Neural cell (in vitro differentiated cells): ENCODE data around the gene SERPINB5. TPM values are rescaled to one million over a fixed set of nuclear protein-coding genes. Genes with fewer than 3 reads are reported as not detected.

Source experiments
- H2AFZ ChIP-seq: fragments of 200-600, 300-800 bp; sonication (generic), shearing (Covaris generic); 2 replicates; pipeline ENCODE4 v1.6.0; 2014; ENCODE audit warnings: low read depth, mild to moderate bottlenecking, antibody characterized with exemption, low read length, moderate library complexity
- H3F3A ChIP-seq: fragments of 200-600 bp; shearing (Covaris generic); 2 replicates; pipeline ENCODE4 v1.6.1; 2016; ENCODE audit warnings: mild to moderate bottlenecking, moderate library complexity, mixed read lengths, antibody characterized with exemption, low read length; ENCODE audit not compliant: insufficient read depth, poor library complexity, severe bottlenecking
- H3K27ac ChIP-seq: fragments of 200-600, 300-800 bp; sonication (generic), shearing (Covaris generic); 2 replicates; pipeline ENCODE4 v1.5.1; 2014; ENCODE audit warnings: mild to moderate bottlenecking, low read length, moderate library complexity
- H3K27me3 ChIP-seq: fragments of 300-800, 200-600 bp; sonication (generic), shearing (Covaris generic); 2 replicates; pipeline ENCODE4 v1.6.0; 2014; ENCODE audit warnings: mild to moderate bottlenecking, low read depth, low read length, moderate library complexity; ENCODE audit not compliant: insufficient read depth
- H3K36me3 ChIP-seq: fragments of 300-800, 200-600 bp; sonication (generic), shearing (Covaris generic); 2 replicates; pipeline ENCODE4 v1.5.1; 2014; ENCODE audit warnings: mild to moderate bottlenecking, antibody characterized with exemption, low read length, moderate library complexity; ENCODE audit not compliant: insufficient read depth
- H3K4me2 ChIP-seq: fragments of 300-800, 200-600 bp; sonication (generic), shearing (Covaris generic); 2 replicates; pipeline ENCODE4 v1.6.0; 2014; ENCODE audit warnings: mild to moderate bottlenecking, low read length
- H3K4me3 ChIP-seq: fragments of 300-800, 200-600 bp; sonication (generic), shearing (Covaris generic); 2 replicates; pipeline ENCODE4 v1.5.1; 2014; ENCODE audit warnings: mild to moderate bottlenecking, low read length, moderate library complexity
- H3K79me2 ChIP-seq: fragments of 200-600 bp; shearing (Covaris generic); replicated peaks from 2 replicates; pipeline ENCODE4 v1.6.0; 2014; ENCODE audit warnings: mild to moderate bottlenecking, low read length, moderate library complexity; ENCODE audit not compliant: insufficient read depth
- H3K9ac ChIP-seq: fragments of 300-800, 200-600 bp; sonication (generic), shearing (Covaris generic); 2 replicates; pipeline ENCODE4 v1.6.1; 2016; ENCODE audit warnings: mild to moderate bottlenecking, low read length, mixed read lengths
- H3K9me2 ChIP-seq: fragments of 200-600 bp; shearing (Covaris generic); 2 replicates; pipeline ENCODE4 v1.6.1; 2016; ENCODE audit warnings: mild to moderate bottlenecking, low read length, mixed read lengths; ENCODE audit not compliant: insufficient read depth
- H3K9me3 ChIP-seq: fragments of 200-600, 300-800 bp; sonication (generic), shearing (Covaris generic); 2 replicates; pipeline ENCODE4 v1.6.1; 2016; ENCODE audit warnings: mild to moderate bottlenecking, mixed run types, low read length, moderate library complexity, mixed read lengths
- H4K20me1 ChIP-seq: fragments of 200-600 bp; shearing (Covaris generic); 2 replicates; pipeline ENCODE4 v1.6.1; 2016; ENCODE audit warnings: mild to moderate bottlenecking, mixed run types; ENCODE audit not compliant: insufficient read depth
- EP300 ChIP-seq: fragments of 450-650 bp; conservative IDR thresholded peaks from 2 replicates; pipeline ENCODE4 v1.6.1; 2014; ENCODE audit warnings: antibody characterized with exemption, mild to moderate bottlenecking, moderate library complexity; ENCODE audit not compliant: poor library complexity, severe bottlenecking
- EZH2 ChIP-seq: fragments of 200-600, 300-800 bp; shearing (Covaris generic), sonication (generic); IDR thresholded peaks from 2 replicates; pipeline ENCODE4 v1.6.1; 2014; ENCODE audit warnings: antibody characterized with exemption, low read length, borderline replicate concordance, mild to moderate bottlenecking; ENCODE audit not compliant: insufficient read depth, poor library complexity, severe bottlenecking
- MXI1 ChIP-seq: fragments of 450-650 bp; conservative IDR thresholded peaks from 2 replicates; pipeline ENCODE4 v1.6.1; 2014; ENCODE audit warnings: antibody characterized with exemption, mild to moderate bottlenecking; ENCODE audit not compliant: poor library complexity, severe bottlenecking
- RAD21 ChIP-seq: fragments of 450-650 bp; conservative IDR thresholded peaks from 2 replicates; pipeline ENCODE4 v1.6.1; 2014; ENCODE audit warnings: antibody characterized with exemption, mild to moderate bottlenecking, moderate library complexity
- SMC3 ChIP-seq: fragments of 450-650 bp; conservative IDR thresholded peaks from 2 replicates; pipeline ENCODE4 v1.6.1; 2014; ENCODE audit warnings: antibody characterized with exemption, mild to moderate bottlenecking, moderate library complexity; ENCODE audit not compliant: poor library complexity
- TAF1 ChIP-seq: IDR thresholded peaks from 2 replicates; pipeline ENCODE4 v1.6.1; 2012; ENCODE audit warnings: low read depth
- polyA plus RNA-seq: library from polyadenylated mRNA; depleted of rRNA; stranded (reverse); fragments of >200 nt; gene quantifications from 2 replicates; pipeline ENCODE4 v1.2.3, GENCODE V29; 2014
- TF ChIP-seq, protein P1 (sequence below): fragments of 450-650 bp; IDR thresholded peaks from 2 replicates; pipeline ENCODE4 v1.5.1; 2014; ENCODE audit warnings: antibody characterized with exemption, mild to moderate bottlenecking, moderate library complexity; ENCODE audit not compliant: poor library complexity, severe bottlenecking
- TF ChIP-seq, protein P2 (sequence below): IDR thresholded peaks from 2 replicates; pipeline ENCODE4 v1.6.1; 2012; ENCODE audit warnings: borderline replicate concordance

SERPINB5 gene
- polyA plus RNA-seq, 1 donor from 2014 or later: not detected

- no peak for TF ChIP-seq EZH2
Measured at GRCh38 chr18:63472380-63472779, 4.4 kb upstream of the SERPINB5 start (continued).

DNA sequence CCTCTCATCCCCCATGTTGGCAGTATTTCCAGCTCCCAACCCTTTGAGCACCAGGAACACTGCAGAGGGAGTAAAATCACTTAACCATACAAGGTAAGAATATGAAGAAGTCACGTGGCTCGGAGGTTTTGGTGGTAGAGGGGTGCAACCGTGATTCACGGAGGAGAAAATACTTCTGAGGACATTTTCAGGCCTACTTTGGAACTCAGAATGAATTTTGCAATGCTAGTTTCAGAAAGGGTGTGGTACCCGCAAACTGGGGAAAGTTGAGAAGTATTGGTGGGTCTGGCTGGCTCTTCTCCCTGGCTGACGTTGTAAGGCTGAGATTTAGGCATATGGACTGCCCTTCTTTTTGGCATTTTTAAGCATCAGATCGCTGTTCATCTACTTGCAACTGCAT is 442 bp downstream of the SERPINB5 start:
- no peak overlapping the region for H3K27ac ChIP-seq
- no peaks in the 10 kb centered on the region for H3F3A ChIP-seq
- no peak overlapping the region for H3K4me3 ChIP-seq
- H3K79me2 ChIP-seq: no peaks in the 10 kb centered on the region
- H3K4me2 ChIP-seq: no peak overlapping the region
- no peaks in the 10 kb centered on the region for H3K36me3 ChIP-seq
- TF ChIP-seq MXI1 (no peak), EZH2 (no peak), RAD21 (no peak)
- no peaks in the 10 kb centered on the region for H4K20me1 ChIP-seq
- no peak overlapping the region for H2AFZ ChIP-seq
- H3K9me3 ChIP-seq: no peaks in the 10 kb centered on the region
- no peaks in the 10 kb centered on the region for H3K9me2 ChIP-seq
- no peak overlapping the region for H3K9ac ChIP-seq
- H3K27me3 ChIP-seq: no peaks in the 10 kb centered on the region

DNA sequence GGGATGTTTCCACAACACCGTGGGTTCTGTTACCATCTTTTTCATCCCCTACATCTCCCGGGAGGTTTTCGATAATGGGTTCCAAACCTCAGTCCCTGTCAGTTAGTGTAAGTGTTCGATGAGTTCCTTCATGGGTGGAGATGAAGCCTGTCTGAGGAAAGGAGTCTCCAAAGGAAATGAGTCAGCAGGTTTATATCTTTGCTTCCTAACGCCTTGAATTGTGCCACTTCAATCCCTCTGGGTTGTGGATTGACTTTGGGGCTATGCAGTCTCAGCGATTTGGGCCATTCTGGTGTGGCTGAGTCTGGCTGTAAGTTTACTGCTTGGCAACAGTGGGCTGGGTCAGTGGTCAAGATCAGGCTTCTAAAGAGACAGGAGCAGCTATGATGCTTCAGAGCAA is 1.2 kb downstream of the SERPINB5 start:
- Histone ChIP-seq H3K36me3 (no peaks in the 10 kb centered on the region), H3K9ac (no peak overlapping the region), H3K79me2 (no peaks in the 10 kb centered on the region), H3F3A (no peaks in the 10 kb centered on the region), H3K27me3 (no peaks in the 10 kb centered on the region), H3K9me2 (no peaks in the 10 kb centered on the region), H3K4me2 (no peak overlapping the region), H2AFZ (no peak overlapping the region), H3K9me3 (no peaks in the 10 kb centered on the region), H3K27ac (no peak overlapping the region), H3K4me3 (no peak overlapping the region), H4K20me1 (no peaks in the 10 kb centered on the region)
- TF ChIP-seq RAD21 (no peak), EP300 (no peak), SMC3 (no peak), TAF1 (no peak), MXI1 (no peak)
- TF ChIP-seq, protein P1, sequence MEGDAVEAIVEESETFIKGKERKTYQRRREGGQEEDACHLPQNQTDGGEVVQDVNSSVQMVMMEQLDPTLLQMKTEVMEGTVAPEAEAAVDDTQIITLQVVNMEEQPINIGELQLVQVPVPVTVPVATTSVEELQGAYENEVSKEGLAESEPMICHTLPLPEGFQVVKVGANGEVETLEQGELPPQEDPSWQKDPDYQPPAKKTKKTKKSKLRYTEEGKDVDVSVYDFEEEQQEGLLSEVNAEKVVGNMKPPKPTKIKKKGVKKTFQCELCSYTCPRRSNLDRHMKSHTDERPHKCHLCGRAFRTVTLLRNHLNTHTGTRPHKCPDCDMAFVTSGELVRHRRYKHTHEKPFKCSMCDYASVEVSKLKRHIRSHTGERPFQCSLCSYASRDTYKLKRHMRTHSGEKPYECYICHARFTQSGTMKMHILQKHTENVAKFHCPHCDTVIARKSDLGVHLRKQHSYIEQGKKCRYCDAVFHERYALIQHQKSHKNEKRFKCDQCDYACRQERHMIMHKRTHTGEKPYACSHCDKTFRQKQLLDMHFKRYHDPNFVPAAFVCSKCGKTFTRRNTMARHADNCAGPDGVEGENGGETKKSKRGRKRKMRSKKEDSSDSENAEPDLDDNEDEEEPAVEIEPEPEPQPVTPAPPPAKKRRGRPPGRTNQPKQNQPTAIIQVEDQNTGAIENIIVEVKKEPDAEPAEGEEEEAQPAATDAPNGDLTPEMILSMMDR: no peak
- TF ChIP-seq, protein P2, sequence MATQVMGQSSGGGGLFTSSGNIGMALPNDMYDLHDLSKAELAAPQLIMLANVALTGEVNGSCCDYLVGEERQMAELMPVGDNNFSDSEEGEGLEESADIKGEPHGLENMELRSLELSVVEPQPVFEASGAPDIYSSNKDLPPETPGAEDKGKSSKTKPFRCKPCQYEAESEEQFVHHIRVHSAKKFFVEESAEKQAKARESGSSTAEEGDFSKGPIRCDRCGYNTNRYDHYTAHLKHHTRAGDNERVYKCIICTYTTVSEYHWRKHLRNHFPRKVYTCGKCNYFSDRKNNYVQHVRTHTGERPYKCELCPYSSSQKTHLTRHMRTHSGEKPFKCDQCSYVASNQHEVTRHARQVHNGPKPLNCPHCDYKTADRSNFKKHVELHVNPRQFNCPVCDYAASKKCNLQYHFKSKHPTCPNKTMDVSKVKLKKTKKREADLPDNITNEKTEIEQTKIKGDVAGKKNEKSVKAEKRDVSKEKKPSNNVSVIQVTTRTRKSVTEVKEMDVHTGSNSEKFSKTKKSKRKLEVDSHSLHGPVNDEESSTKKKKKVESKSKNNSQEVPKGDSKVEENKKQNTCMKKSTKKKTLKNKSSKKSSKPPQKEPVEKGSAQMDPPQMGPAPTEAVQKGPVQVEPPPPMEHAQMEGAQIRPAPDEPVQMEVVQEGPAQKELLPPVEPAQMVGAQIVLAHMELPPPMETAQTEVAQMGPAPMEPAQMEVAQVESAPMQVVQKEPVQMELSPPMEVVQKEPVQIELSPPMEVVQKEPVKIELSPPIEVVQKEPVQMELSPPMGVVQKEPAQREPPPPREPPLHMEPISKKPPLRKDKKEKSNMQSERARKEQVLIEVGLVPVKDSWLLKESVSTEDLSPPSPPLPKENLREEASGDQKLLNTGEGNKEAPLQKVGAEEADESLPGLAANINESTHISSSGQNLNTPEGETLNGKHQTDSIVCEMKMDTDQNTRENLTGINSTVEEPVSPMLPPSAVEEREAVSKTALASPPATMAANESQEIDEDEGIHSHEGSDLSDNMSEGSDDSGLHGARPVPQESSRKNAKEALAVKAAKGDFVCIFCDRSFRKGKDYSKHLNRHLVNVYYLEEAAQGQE: no peak
